ENCODE measurements around the gene ATP6V1E1. TPM values are rescaled to one million over a fixed set of nuclear protein-coding genes. Genes with fewer than 3 reads are reported as not detected.

Gene ATP6V1E1
- total and polyA plus RNA-seq, 2 donors (not counting 1 experiment from before 2014, with no cell fraction given) = 51.3 to 82.6 TPM

DNA sequence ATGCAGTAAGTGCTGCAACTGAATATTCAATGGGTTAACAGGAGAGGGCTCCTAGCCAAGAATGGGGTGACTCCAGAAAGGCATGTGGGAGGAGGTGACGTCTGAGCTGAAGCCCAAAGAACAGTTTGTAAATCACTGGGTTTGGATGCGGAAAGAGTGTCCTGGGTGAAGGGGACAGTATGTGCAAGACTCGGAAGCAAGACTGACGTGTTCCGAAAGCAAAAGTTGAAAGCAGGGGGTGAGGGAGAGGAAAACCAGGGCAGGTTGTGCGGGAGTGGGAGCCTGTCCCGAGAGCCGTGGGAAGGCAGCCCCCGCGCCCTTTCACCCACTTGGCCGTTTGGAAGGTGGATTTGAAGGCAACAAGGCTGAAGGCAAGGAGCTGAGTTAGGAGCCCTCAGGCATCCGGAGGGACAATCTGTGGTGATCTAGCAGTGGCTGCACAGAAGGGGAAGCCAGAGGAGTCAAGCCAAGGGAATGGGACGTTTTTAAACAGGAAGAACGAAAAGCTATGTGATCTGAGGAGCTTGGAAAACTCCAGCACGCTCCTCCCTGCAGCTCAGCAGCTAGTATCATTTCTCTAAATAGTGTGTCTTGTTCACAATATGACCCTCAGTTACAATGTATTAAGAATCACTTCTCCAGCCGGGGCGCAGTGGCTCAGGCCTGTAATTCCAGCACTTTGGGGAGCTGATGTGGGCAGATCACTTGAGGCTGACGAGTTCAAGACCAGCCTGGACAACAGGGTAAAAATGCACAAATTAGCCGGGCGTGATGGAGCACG is 57.5 kb downstream of the ATP6V1E1 start:
- no peak overlapping the region for H3K4me3 Mint-ChIP-seq
- H3K36me3 ChIP-seq (replicated peaks in 1 of 2; ENCODE audit: control extremely low read depth in 1 of 2, control insufficient read depth in 1 of 2, extremely low read depth in 1 of 2, insufficient read depth in 2 of 2, low read length in 1 of 2) = no peaks in the 10 kb centered on the region
- ChIA-PET POLR2A (no interaction called here), CTCF (no interaction called here)
- no peaks in the 10 kb centered on the region for H4K20me1 ChIP-seq (ENCODE audit: control insufficient read depth, insufficient read depth, low read length, poor library complexity, severe bottlenecking)
- no peak overlapping the region for H2AFZ ChIP-seq (ENCODE audit: insufficient read depth, low read depth, low read length, poor library complexity, severe bottlenecking)
- H3K4me1 ChIP-seq (ENCODE audit: control insufficient read depth in 2 of 2, insufficient read depth in 2 of 2, low read length in 2 of 2) = no peaks in the 10 kb centered on the region
- no peak overlapping the region for H3K27ac Mint-ChIP-seq
- H3K9me3 ChIP-seq (ENCODE audit: control extremely low read depth in 1 of 3, control insufficient read depth in 2 of 3, insufficient read depth in 1 of 3, low read length in 2 of 3) = peaks cover 0 to 2% (median 0%) of the 10 kb centered on the region in 3 donors
- H3K27me3 ChIP-seq (replicated peaks in 1 of 4; ENCODE audit: control extremely low read depth in 1 of 4, control insufficient read depth in 3 of 4, insufficient read depth in 4 of 4, low read length in 3 of 4) = peaks cover 0 to 17% (median 5%) of the 10 kb centered on the region in 4 experiments
- no peaks in the 10 kb centered on the region for H3K79me2 ChIP-seq (ENCODE audit: control insufficient read depth, insufficient read depth, low read length)
- H3K9ac ChIP-seq (ENCODE audit: low read length) = no peak overlapping the region
- peaks cover 19% of the 10 kb centered on the region for H3K27me3 Mint-ChIP-seq
- no peak overlapping the region for H3K4me3 ChIP-seq (ENCODE audit: control extremely low read depth in 1 of 5, extremely low read depth in 1 of 5, insufficient read depth in 1 of 5, low read depth in 2 of 5, low read length in 4 of 5)
- ATAC-seq (ENCODE audit: low read depth) (no peak), DNase-seq (no peak)
- H3K4me1 Mint-ChIP-seq = no peaks in the 10 kb centered on the region
- whole genome bisulfite sequencing (ENCODE audit: insufficient coverage) = 79% methylated on average over 20 of the region's 21 CpGs
- intact Hi-C loops (cut with micrococcal nuclease) = no loop called here
- TF ChIP-seq EZH2 (IDR thresholded peaks at IDR 0.05; ENCODE audit: borderline replicate concordance, insufficient read depth, low read depth, low read length, poor library complexity, severe bottlenecking) = no peak
- no peak overlapping the region for H3K4me2 ChIP-seq (replicated peaks; ENCODE audit: low read depth, low read length, poor library complexity, severe bottlenecking)
- no peaks in the 10 kb centered on the region for H3K9me3 Mint-ChIP-seq (ENCODE audit: insufficient read depth)
- no peak overlapping the region for H3K27ac ChIP-seq (ENCODE audit: low read length in 2 of 2)

DNA sequence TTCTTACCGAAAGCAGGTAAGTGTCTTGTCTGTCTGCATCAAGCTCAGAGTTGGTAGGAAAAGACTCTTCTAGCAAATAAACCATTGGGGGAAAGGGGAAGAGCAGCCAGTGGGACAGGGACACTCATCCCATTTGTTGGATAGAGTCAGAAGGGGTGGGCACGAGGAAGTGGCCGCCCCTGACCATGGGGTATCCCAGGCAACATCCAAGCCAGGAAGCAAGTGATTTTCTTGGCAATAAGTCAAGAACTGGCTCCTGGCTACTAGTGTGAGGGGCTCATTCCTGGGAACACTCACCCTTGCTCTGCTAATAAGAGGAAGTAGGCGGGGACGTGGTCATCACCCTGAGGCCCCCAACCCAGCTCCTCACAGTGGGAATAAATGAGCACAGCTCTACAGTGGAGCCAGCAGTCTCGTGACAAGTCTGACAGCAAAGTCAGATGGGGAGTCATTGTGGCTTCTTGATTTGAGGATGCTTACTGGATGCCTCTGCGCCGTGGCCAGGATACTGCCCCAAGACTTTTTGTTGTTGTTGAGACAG is 58.5 kb downstream of the ATP6V1E1 start:
- H4K20me1 ChIP-seq (ENCODE audit: control insufficient read depth, insufficient read depth, low read length, poor library complexity, severe bottlenecking) = no peaks in the 10 kb centered on the region
- H3K4me3 Mint-ChIP-seq = no peak overlapping the region
- 45% methylated on average over 8 of the region's 8 CpGs for WGBS (ENCODE audit: insufficient coverage)
- TF ChIP-seq EZH2 (IDR thresholded peaks at IDR 0.05; ENCODE audit: borderline replicate concordance, insufficient read depth, low read depth, low read length, poor library complexity, severe bottlenecking) = no peak
- TF ChIP-seq, protein P1, sequence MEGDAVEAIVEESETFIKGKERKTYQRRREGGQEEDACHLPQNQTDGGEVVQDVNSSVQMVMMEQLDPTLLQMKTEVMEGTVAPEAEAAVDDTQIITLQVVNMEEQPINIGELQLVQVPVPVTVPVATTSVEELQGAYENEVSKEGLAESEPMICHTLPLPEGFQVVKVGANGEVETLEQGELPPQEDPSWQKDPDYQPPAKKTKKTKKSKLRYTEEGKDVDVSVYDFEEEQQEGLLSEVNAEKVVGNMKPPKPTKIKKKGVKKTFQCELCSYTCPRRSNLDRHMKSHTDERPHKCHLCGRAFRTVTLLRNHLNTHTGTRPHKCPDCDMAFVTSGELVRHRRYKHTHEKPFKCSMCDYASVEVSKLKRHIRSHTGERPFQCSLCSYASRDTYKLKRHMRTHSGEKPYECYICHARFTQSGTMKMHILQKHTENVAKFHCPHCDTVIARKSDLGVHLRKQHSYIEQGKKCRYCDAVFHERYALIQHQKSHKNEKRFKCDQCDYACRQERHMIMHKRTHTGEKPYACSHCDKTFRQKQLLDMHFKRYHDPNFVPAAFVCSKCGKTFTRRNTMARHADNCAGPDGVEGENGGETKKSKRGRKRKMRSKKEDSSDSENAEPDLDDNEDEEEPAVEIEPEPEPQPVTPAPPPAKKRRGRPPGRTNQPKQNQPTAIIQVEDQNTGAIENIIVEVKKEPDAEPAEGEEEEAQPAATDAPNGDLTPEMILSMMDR (IDR thresholded peaks at IDR 0.05) = no peak
- no peak overlapping the region for H3K4me2 ChIP-seq (replicated peaks; ENCODE audit: low read depth, low read length, poor library complexity, severe bottlenecking)
- POLR2A ChIA-PET = no interaction called here
- H2AFZ ChIP-seq (ENCODE audit: insufficient read depth, low read depth, low read length, poor library complexity, severe bottlenecking) = no peak overlapping the region
- H3K27me3 ChIP-seq (replicated peaks in 1 of 4; ENCODE audit: control extremely low read depth in 1 of 4, control insufficient read depth in 3 of 4, insufficient read depth in 4 of 4, low read length in 3 of 4) = peaks cover 0 to 17% (median 5%) of the 10 kb centered on the region in 4 experiments
- H3K9me3 Mint-ChIP-seq (ENCODE audit: insufficient read depth) = no peaks in the 10 kb centered on the region
- DNase-seq (no peak), ATAC-seq (ENCODE audit: low read depth) (no peak)
- peaks cover 19% of the 10 kb centered on the region for H3K27me3 Mint-ChIP-seq
- H3K36me3 ChIP-seq (replicated peaks in 1 of 2; ENCODE audit: control extremely low read depth in 1 of 2, control insufficient read depth in 1 of 2, extremely low read depth in 1 of 2, insufficient read depth in 2 of 2, low read length in 1 of 2) = no peaks in the 10 kb centered on the region
- H3K9me3 ChIP-seq (ENCODE audit: control extremely low read depth in 1 of 3, control insufficient read depth in 2 of 3, insufficient read depth in 1 of 3, low read length in 2 of 3) = peaks cover 0 to 2% (median 0%) of the 10 kb centered on the region in 3 donors
- intact Hi-C loops (cut with micrococcal nuclease) = no loop called here
- no peaks in the 10 kb centered on the region for H3K4me1 ChIP-seq (ENCODE audit: control insufficient read depth in 2 of 2, insufficient read depth in 2 of 2, low read length in 2 of 2)
- H3K27ac Mint-ChIP-seq = no peak overlapping the region
- H3K4me3 ChIP-seq (ENCODE audit: control extremely low read depth in 1 of 5, extremely low read depth in 1 of 5, insufficient read depth in 1 of 5, low read depth in 2 of 5, low read length in 4 of 5) = no peak overlapping the region
- H3K79me2 ChIP-seq (ENCODE audit: control insufficient read depth, insufficient read depth, low read length) = no peaks in the 10 kb centered on the region
- no peak overlapping the region for H3K9ac ChIP-seq (ENCODE audit: low read length)
- no peak overlapping the region for H3K27ac ChIP-seq (ENCODE audit: low read length in 2 of 2)
- CTCF ChIA-PET = no interaction called here
- H3K4me1 Mint-ChIP-seq = no peaks in the 10 kb centered on the region
